ENCODE measurements around the gene MAD1L1. TPM values are rescaled to one million over a fixed set of nuclear protein-coding genes. Genes with fewer than 3 reads are reported as not detected.

The MAD1L1 gene
- total and polyA plus RNA-seq, 2 of the 8 experiments (the other 6 are each of a cell fraction or from before 2014, with no cell fraction given), result 40.4 to 44.6 TPM

DNA sequence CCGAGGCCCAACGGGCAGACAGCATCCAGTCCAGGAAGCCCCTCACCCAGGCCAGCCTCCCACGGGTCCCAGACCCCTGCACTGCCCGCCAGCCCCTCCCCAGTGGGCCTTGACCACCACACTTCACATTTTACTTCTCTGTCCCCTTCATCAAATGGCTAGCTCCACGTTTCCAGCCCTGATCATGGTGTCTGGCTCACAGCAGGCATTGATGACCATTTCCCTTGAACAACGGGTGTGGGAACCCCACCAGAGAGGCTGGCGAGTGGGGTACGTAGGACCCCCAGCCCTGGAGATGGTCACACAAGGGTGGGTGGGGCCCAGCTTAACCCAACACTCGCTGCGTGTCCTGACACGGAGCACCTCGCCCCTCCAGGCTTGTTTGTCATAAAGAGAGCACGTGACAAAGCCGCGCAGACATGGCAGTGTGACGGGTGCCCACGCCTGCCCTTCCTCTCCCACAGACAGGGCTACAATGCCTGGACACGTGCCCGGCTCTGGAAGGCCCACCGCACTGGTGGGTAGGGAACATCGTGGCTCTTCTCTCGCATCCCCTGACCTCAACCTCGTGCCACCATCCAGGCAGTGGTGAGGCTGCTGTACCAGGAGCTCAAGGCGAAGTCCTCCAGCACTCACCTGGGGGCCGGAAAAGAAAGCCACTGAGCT lies 267.7 kb downstream of the MAD1L1 start:
- FAIRE-seq (no peak), DNase-seq (ENCODE audit: low read depth in 1 of 2, low spot score in 2 of 2) (no peak)
- no peaks in the 10 kb centered on the region for H3K23me2 ChIP-seq (ENCODE audit: low read depth, low read length)
- no peak overlapping the region for H3K14ac ChIP-seq (ENCODE audit: insufficient read length)
- no peak overlapping the region for H3K4ac ChIP-seq (replicated peaks; ENCODE audit: insufficient read length, low read depth, low read length)
- no peak overlapping the region for H3K4me3 ChIP-seq (ENCODE audit: extremely low read depth in 1 of 4, insufficient read depth in 2 of 4, low read depth in 3 of 4, low read length in 4 of 4)
- H3K36me3 ChIP-seq (ENCODE audit: control insufficient read depth in 2 of 4, insufficient read depth in 4 of 4, low read length in 3 of 4), result no peaks in the 10 kb centered on the region
- ChIA-PET CTCF (ENCODE audit: partially characterized antibody) (interaction anchor here (1.5 kb wide), 2 partner anchors 11 to 23 kb away, joined by 3 to 4 read pairs; no protein-coding TSS in a partner anchor), POLR2A (ENCODE audit: partially characterized antibody) (interaction anchor here (1.2 kb wide), 1 partner anchor 83 kb away, joined by 3 read pairs; no protein-coding TSS in a partner anchor)
- no peaks in the 10 kb centered on the region for H3K27me3 ChIP-seq (replicated peaks in 1 of 4; ENCODE audit: control insufficient read depth in 3 of 4, extremely low read depth in 1 of 4, insufficient read depth in 3 of 4, low read length in 3 of 4)
- peak overlapping the region; percentile 60; the same call in 1 of the 2 replicates for H2BK5ac ChIP-seq (ENCODE audit: low read depth, low read length)
- H3K79me1 ChIP-seq (ENCODE audit: low read depth, low read length), result no peaks in the 10 kb centered on the region
- H2AK5ac ChIP-seq (ENCODE audit: low read depth, low read length), result no peak overlapping the region
- H4K5ac ChIP-seq (ENCODE audit: insufficient read length, low read depth, low read length), result no peak overlapping the region
- H3K79me2 ChIP-seq (ENCODE audit: control insufficient read depth in 1 of 2, insufficient read depth in 2 of 2, low read length in 2 of 2), result no peaks in the 10 kb centered on the region
- no peak overlapping the region for H2BK12ac ChIP-seq (ENCODE audit: low read depth, low read length)
- WGBS, 2 experiments (ENCODE audit: extremely low coverage in 1 of 2, insufficient coverage in 1 of 2, insufficient read length in 1 of 2, insufficient replicate concordance in 2 of 2, low coverage in 1 of 2, low lambda C conversion rate in 2 of 2, missing lambda C conversion rate in 1 of 2), result 85% methylated on average over 25 of the region's 25 CpGs; no CpG with 5 or more reads in 1 of the 2 experiments
- H2AFZ ChIP-seq (ENCODE audit: low read length), result no peak overlapping the region
- no peak overlapping the region for H3K56ac ChIP-seq (replicated peaks; ENCODE audit: insufficient read length, low read depth, low read length)
- no peak overlapping the region for H4K8ac ChIP-seq (ENCODE audit: extremely low read depth, insufficient read depth, low read length)
- no peak for TF ChIP-seq BRCA1 (IDR thresholded peaks at IDR 0.05; ENCODE audit: low read depth, low read length)
- H4K20me1 ChIP-seq (replicated peaks in 1 of 2; ENCODE audit: control insufficient read depth in 1 of 2, insufficient read depth in 2 of 2, low read length in 2 of 2), result peaks cover 3 to 7% of the 10 kb centered on the region in 2 experiments
- H3K9ac ChIP-seq (replicated peaks in 1 of 4; ENCODE audit: extremely low read depth in 1 of 4, low read depth in 3 of 4, low read length in 3 of 4), result no peak overlapping the region
- no peak overlapping the region for H3K18ac ChIP-seq (ENCODE audit: extremely low read depth, low read length)
- H3K23ac ChIP-seq (ENCODE audit: insufficient read length), result no peak overlapping the region
- no peak overlapping the region for H2BK15ac ChIP-seq (ENCODE audit: low read length)
- no peak overlapping the region for H2BK20ac ChIP-seq (ENCODE audit: low read length)
- H4K91ac ChIP-seq (replicated peaks; ENCODE audit: insufficient read length, low read length), result no peak overlapping the region
- no peaks in the 10 kb centered on the region for H3K4me1 ChIP-seq (replicated peaks in 1 of 4; ENCODE audit: control insufficient read depth in 3 of 4, insufficient read depth in 4 of 4, low read length in 3 of 4)
- H3K4me2 ChIP-seq (ENCODE audit: insufficient read depth in 1 of 2, low read depth in 2 of 2, low read length in 2 of 2), result no peak overlapping the region
- H3K9me3 ChIP-seq (ENCODE audit: insufficient read depth in 2 of 2, low read depth in 1 of 2, low read length in 1 of 2), result no peaks in the 10 kb centered on the region
- no peak overlapping the region for H2BK120ac ChIP-seq (replicated peaks; ENCODE audit: low read depth, low read length)
- H3K27ac ChIP-seq (ENCODE audit: low read depth, low read length), result no peak overlapping the region
